ENCODE data around the gene HTR3E.

- no peak for TF ChIP-seq POLR2A (IDR thresholded peaks at IDR 0.05)
- TF ChIP-seq, protein P1, sequence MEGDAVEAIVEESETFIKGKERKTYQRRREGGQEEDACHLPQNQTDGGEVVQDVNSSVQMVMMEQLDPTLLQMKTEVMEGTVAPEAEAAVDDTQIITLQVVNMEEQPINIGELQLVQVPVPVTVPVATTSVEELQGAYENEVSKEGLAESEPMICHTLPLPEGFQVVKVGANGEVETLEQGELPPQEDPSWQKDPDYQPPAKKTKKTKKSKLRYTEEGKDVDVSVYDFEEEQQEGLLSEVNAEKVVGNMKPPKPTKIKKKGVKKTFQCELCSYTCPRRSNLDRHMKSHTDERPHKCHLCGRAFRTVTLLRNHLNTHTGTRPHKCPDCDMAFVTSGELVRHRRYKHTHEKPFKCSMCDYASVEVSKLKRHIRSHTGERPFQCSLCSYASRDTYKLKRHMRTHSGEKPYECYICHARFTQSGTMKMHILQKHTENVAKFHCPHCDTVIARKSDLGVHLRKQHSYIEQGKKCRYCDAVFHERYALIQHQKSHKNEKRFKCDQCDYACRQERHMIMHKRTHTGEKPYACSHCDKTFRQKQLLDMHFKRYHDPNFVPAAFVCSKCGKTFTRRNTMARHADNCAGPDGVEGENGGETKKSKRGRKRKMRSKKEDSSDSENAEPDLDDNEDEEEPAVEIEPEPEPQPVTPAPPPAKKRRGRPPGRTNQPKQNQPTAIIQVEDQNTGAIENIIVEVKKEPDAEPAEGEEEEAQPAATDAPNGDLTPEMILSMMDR (IDR thresholded peaks at IDR 0.05): no peak
- no peak for TF ChIP-seq EP300 (IDR thresholded peaks at IDR 0.05)
Measured at GRCh38 chr3:184085389-184085852, 11.4 kb upstream of the HTR3E start.
